ENCODE measurements around the gene BCL7A. TPM values are rescaled to one million over a fixed set of nuclear protein-coding genes. Genes with fewer than 3 reads are reported as not detected.
A peak's percentile ranks its signal among the peaks of the same experiment; 100 is the strongest.

The BCL7A gene
- total and polyA plus RNA-seq, 2 donors (not counting 1 experiment from before 2014, with no cell fraction given), result 71.0 to 75.9 TPM

GRCh38 chr12:122084857-122085405 is 63.2 kb downstream of the BCL7A start:
- ATAC-seq (ENCODE audit: low read depth) (no peak), DNase-seq (no peak)
- no peak overlapping the region for H3K4me3 Mint-ChIP-seq
- H3K27me3 Mint-ChIP-seq, result no peaks in the 10 kb centered on the region
- WGBS (ENCODE audit: insufficient coverage), result 98% methylated on average over 9 of the region's 13 CpGs
- no peak for TF ChIP-seq EZH2 (IDR thresholded peaks at IDR 0.05; ENCODE audit: borderline replicate concordance, insufficient read depth, low read depth, low read length, poor library complexity, severe bottlenecking)
- TF ChIP-seq CTCF (IDR thresholded peaks at IDR 0.05), result no peak
- H2AFZ ChIP-seq (ENCODE audit: insufficient read depth, low read depth, low read length, poor library complexity, severe bottlenecking), result no peak overlapping the region
- no peak overlapping the region for H3K4me2 ChIP-seq (replicated peaks; ENCODE audit: low read depth, low read length, poor library complexity, severe bottlenecking)
- no peaks in the 10 kb centered on the region for H3K9me3 Mint-ChIP-seq (ENCODE audit: insufficient read depth)
- intact Hi-C loops (cut with micrococcal nuclease), result loop anchor here (5.0 kb wide), 2 partner anchors 37 to 283 kb away; partner anchors contain the start of gene SETD1B
- H3K27ac ChIP-seq (ENCODE audit: low read length in 2 of 2), result no peak overlapping the region
- no peak overlapping the region for H3K27ac Mint-ChIP-seq
- peaks cover 0 to 18% of the 10 kb centered on the region in 2 experiments for H3K36me3 ChIP-seq (replicated peaks in 1 of 2; ENCODE audit: control extremely low read depth in 1 of 2, control insufficient read depth in 1 of 2, extremely low read depth in 1 of 2, insufficient read depth in 2 of 2, low read length in 1 of 2)
- POLR2A ChIA-PET, result interaction anchor here (0.6 kb wide), 1 partner anchor 40 kb away, joined by 4 read pairs; no protein-coding TSS in a partner anchor
- no peaks in the 10 kb centered on the region for H3K9me3 ChIP-seq (ENCODE audit: control extremely low read depth in 1 of 3, control insufficient read depth in 2 of 3, insufficient read depth in 1 of 3, low read length in 2 of 3)
- peaks cover 53% of the 10 kb centered on the region for H4K20me1 ChIP-seq (ENCODE audit: control insufficient read depth, insufficient read depth, low read length, poor library complexity, severe bottlenecking)
- no peaks in the 10 kb centered on the region for H3K27me3 ChIP-seq (replicated peaks in 1 of 4; ENCODE audit: control extremely low read depth in 1 of 4, control insufficient read depth in 3 of 4, insufficient read depth in 4 of 4, low read length in 3 of 4)
- H3K4me3 ChIP-seq (ENCODE audit: control extremely low read depth in 1 of 5, extremely low read depth in 1 of 5, insufficient read depth in 1 of 5, low read depth in 2 of 5, low read length in 4 of 5), result no peak overlapping the region
- H3K79me2 ChIP-seq (ENCODE audit: control insufficient read depth, insufficient read depth, low read length), result peaks cover 97% of the 10 kb centered on the region
- peaks cover 54 to 77% of the 10 kb centered on the region in 2 donors for H3K4me1 ChIP-seq (ENCODE audit: control insufficient read depth in 2 of 2, insufficient read depth in 2 of 2, low read length in 2 of 2)
- peaks cover 81% of the 10 kb centered on the region for H3K4me1 Mint-ChIP-seq
- CTCF ChIA-PET, result interaction anchor here (0.5 to 1.5 kb wide), 7 partner anchors 17 to 660 kb away, joined by 3 to 4 read pairs (median 3); no protein-coding TSS in a partner anchor
- no peak overlapping the region for H3K9ac ChIP-seq (ENCODE audit: low read length)

- no peak overlapping the region for H2AFZ ChIP-seq (ENCODE audit: insufficient read depth, low read depth, low read length, poor library complexity, severe bottlenecking)
- H4K20me1 ChIP-seq (ENCODE audit: control insufficient read depth, insufficient read depth, low read length, poor library complexity, severe bottlenecking), result peaks cover 47% of the 10 kb centered on the region
- WGBS (ENCODE audit: insufficient coverage), result 88% methylated on average over 5 of the region's 5 CpGs
- peaks cover 0 to 18% of the 10 kb centered on the region in 2 experiments for H3K36me3 ChIP-seq (replicated peaks in 1 of 2; ENCODE audit: control extremely low read depth in 1 of 2, control insufficient read depth in 1 of 2, extremely low read depth in 1 of 2, insufficient read depth in 2 of 2, low read length in 1 of 2)
- ATAC-seq (ENCODE audit: low read depth) (no peak), DNase-seq (no peak)
- peaks cover 96% of the 10 kb centered on the region for H3K79me2 ChIP-seq (ENCODE audit: control insufficient read depth, insufficient read depth, low read length)
- no peak overlapping the region for H3K4me3 Mint-ChIP-seq
- no peaks in the 10 kb centered on the region for H3K9me3 ChIP-seq (ENCODE audit: control extremely low read depth in 1 of 3, control insufficient read depth in 2 of 3, insufficient read depth in 1 of 3, low read length in 2 of 3)
- no peaks in the 10 kb centered on the region for H3K27me3 Mint-ChIP-seq
- TF ChIP-seq CTCF (IDR thresholded peaks at IDR 0.05) (no peak), EZH2 (IDR thresholded peaks at IDR 0.05; ENCODE audit: borderline replicate concordance, insufficient read depth, low read depth, low read length, poor library complexity, severe bottlenecking) (no peak)
- ChIA-PET CTCF (interaction anchor here (0.7 to 1.5 kb wide), 4 partner anchors 12 to 167 kb away, joined by 3 to 4 read pairs (median 4); no protein-coding TSS in a partner anchor), POLR2A (interaction anchor here (0.6 kb wide), 1 partner anchor 39 kb away, joined by 4 read pairs; no protein-coding TSS in a partner anchor)
- H3K4me2 ChIP-seq (replicated peaks; ENCODE audit: low read depth, low read length, poor library complexity, severe bottlenecking), result no peak overlapping the region
- intact Hi-C loops (cut with micrococcal nuclease), result no loop called here
- peaks cover 75% of the 10 kb centered on the region for H3K4me1 Mint-ChIP-seq
- H3K9me3 Mint-ChIP-seq (ENCODE audit: insufficient read depth), result no peaks in the 10 kb centered on the region
- peaks cover 47 to 70% of the 10 kb centered on the region in 2 donors for H3K4me1 ChIP-seq (ENCODE audit: control insufficient read depth in 2 of 2, insufficient read depth in 2 of 2, low read length in 2 of 2)
- H3K27ac Mint-ChIP-seq, result peak overlapping the region; percentile 55
- no peak overlapping the region for H3K4me3 ChIP-seq (ENCODE audit: control extremely low read depth in 1 of 5, extremely low read depth in 1 of 5, insufficient read depth in 1 of 5, low read depth in 2 of 5, low read length in 4 of 5)
- no peak overlapping the region for H3K27ac ChIP-seq (ENCODE audit: low read length in 2 of 2)
- H3K9ac ChIP-seq (ENCODE audit: low read length), result no peak overlapping the region
- H3K27me3 ChIP-seq (replicated peaks in 1 of 4; ENCODE audit: control extremely low read depth in 1 of 4, control insufficient read depth in 3 of 4, insufficient read depth in 4 of 4, low read length in 3 of 4), result no peaks in the 10 kb centered on the region
Observed at GRCh38 chr12:122085591-122085990, 63.9 kb downstream of the BCL7A start.

Data from B cell (primary cell).